GM23338 (cell line): ENCODE data around the gene INPP4B. TPM values are rescaled to one million over a fixed set of nuclear protein-coding genes. Genes with fewer than 3 reads are reported as not detected.

Experiments
- ATAC-seq: fragments of 200-7000 bp; cut with Tn5 transposase; 3 replicates; pipeline ENCODE4 v1.9.1; 2020
- DNase-seq: peaks from one replicate; pipeline ENCODE4 v3.0.0-alpha.2; 2015; ENCODE audit warnings: low spot score
- H2AFZ ChIP-seq: fragments of 200-600 bp; sonication (generic); 2 replicates; pipeline ENCODE4 v1.8.0; 2016; ENCODE audit warnings: antibody characterized with exemption, mild to moderate bottlenecking, moderate library complexity
- H3F3A ChIP-seq: fragments of 200-600 bp; sonication (generic); replicated peaks from 2 replicates; pipeline ENCODE4 v1.8.0; 2017; ENCODE audit warnings: antibody characterized with exemption, mixed run types, low read depth
- H3K27ac ChIP-seq: fragments of 200-600 bp; sonication (generic); 2 replicates; pipeline ENCODE4 v1.6.1; 2016; ENCODE audit warnings: low read depth
- H3K27me3 ChIP-seq: fragments of 200-600 bp; sonication (generic); 2 replicates; pipeline ENCODE4 v1.8.0; 2016; ENCODE audit warnings: mild to moderate bottlenecking, mixed run types, moderate library complexity; ENCODE audit not compliant: insufficient read depth
- H3K36me3 ChIP-seq: fragments of 200-600 bp; sonication (generic); 2 replicates; pipeline ENCODE4 v1.8.0; 2016; ENCODE audit warnings: mild to moderate bottlenecking; ENCODE audit not compliant: insufficient read depth
- H3K4me1 ChIP-seq: fragments of 200-600 bp; sonication (generic); 2 replicates; pipeline ENCODE4 v1.8.0; 2016; ENCODE audit warnings: mild to moderate bottlenecking, moderate library complexity; ENCODE audit not compliant: insufficient read depth
- H3K4me2 ChIP-seq: fragments of 200-600 bp; sonication (generic); 2 replicates; pipeline ENCODE4 v1.7.1; 2017; ENCODE audit warnings: mixed run types
- H3K4me3 ChIP-seq: fragments of 200-600 bp; sonication (generic); 2 replicates; pipeline ENCODE4 v1.6.1; 2016; ENCODE audit warnings: mixed run types
- H3K79me2 ChIP-seq: fragments of 200-600 bp; sonication (generic); replicated peaks from 2 replicates; pipeline ENCODE4 v1.8.0; 2017; ENCODE audit warnings: mild to moderate bottlenecking; ENCODE audit not compliant: insufficient read depth
- H3K9me2 ChIP-seq: fragments of 200-600 bp; sonication (generic); 2 replicates; pipeline ENCODE4 v1.8.0; 2017; ENCODE audit not compliant: insufficient read depth
- H4K20me1 ChIP-seq: fragments of 200-600 bp; sonication (generic); replicated peaks from 2 replicates; pipeline ENCODE4 v1.8.0; 2017; ENCODE audit warnings: mild to moderate bottlenecking; ENCODE audit not compliant: insufficient read depth
- H3K27ac Mint-ChIP-seq: 2 replicates; pipeline ENCODE4 v1.8.0; 2020; ENCODE audit warnings: inconsistent platforms, mild to moderate bottlenecking, moderate library complexity, mixed read lengths
- H3K27me3 Mint-ChIP-seq: 3 replicates; pipeline ENCODE4 v1.8.0; 2022; ENCODE audit warnings: low read depth, mild to moderate bottlenecking, moderate library complexity, mixed read lengths, inconsistent platforms; ENCODE audit not compliant: insufficient read depth, poor library complexity
- H3K36me3 Mint-ChIP-seq: 3 replicates; pipeline ENCODE4 v1.8.0; 2021; ENCODE audit warnings: low read depth, mild to moderate bottlenecking, inconsistent platforms, moderate library complexity, mixed read lengths
- H3K4me1 Mint-ChIP-seq: 3 replicates; pipeline ENCODE4 v1.8.0; 2020; ENCODE audit warnings: mild to moderate bottlenecking, inconsistent platforms, mixed read lengths
- H3K4me3 Mint-ChIP-seq: 3 replicates; pipeline ENCODE4 v1.8.0; 2021; ENCODE audit warnings: moderate library complexity, mild to moderate bottlenecking, inconsistent platforms, mixed read lengths
- H3K9me3 Mint-ChIP-seq: 3 replicates; pipeline ENCODE4 v1.8.0; 2020; ENCODE audit warnings: moderate library complexity, mild to moderate bottlenecking, inconsistent platforms, mixed read lengths
- CREB1 ChIP-seq: fragments of 250-450 bp; sonication (Bioruptor Pico); IDR thresholded peaks from 2 replicates; pipeline ENCODE4 v1.5.0; 2020; ENCODE audit warnings: low read depth, mild to moderate bottlenecking, moderate library complexity
- EZH2 ChIP-seq: fragments of 200-600 bp; sonication (generic); IDR thresholded peaks from one replicate; pipeline ENCODE4 v1.8.0; 2017; ENCODE audit warnings: antibody characterized with exemption, mild to moderate bottlenecking, low read depth; ENCODE audit not compliant: unreplicated experiment
- EZH2phosphoT487 ChIP-seq: fragments of 200-600 bp; sonication (generic); IDR thresholded peaks from one replicate; pipeline ENCODE4 v1.8.1; 2018; ENCODE audit warnings: antibody characterized with exemption; ENCODE audit not compliant: unreplicated experiment
- JUNB ChIP-seq: IDR thresholded peaks from one replicate; pipeline ENCODE4 v1.6.1; 2016; ENCODE audit warnings: antibody characterized with exemption; ENCODE audit not compliant: unreplicated experiment
- NANOG ChIP-seq: IDR thresholded peaks from 2 replicates; pipeline ENCODE4 v1.6.1; 2016; ENCODE audit warnings: antibody characterized with exemption, borderline replicate concordance
- POLR2AphosphoS5 ChIP-seq: IDR thresholded peaks from 2 replicates; pipeline ENCODE4 v1.6.1; 2016; ENCODE audit warnings: antibody characterized with exemption, low read depth
- STAT1 ChIP-seq: IDR thresholded peaks from one replicate; pipeline ENCODE4 v1.6.1; 2016; ENCODE audit warnings: antibody characterized with exemption; ENCODE audit not compliant: unreplicated experiment
- ZNF331 ChIP-seq: fragments of 250-450 bp; sonication (Bioruptor Pico); IDR thresholded peaks from 2 replicates; pipeline ENCODE4 v1.5.0; 2020; ENCODE audit warnings: low read depth, mild to moderate bottlenecking, moderate library complexity
- polyA plus RNA-seq: library from polyadenylated mRNA; unstranded; fragments of >200 nt; fragmentation: Nextera tagmentation; extraction: Ambion mirVana; gene quantifications from 2 replicates; pipeline ENCODE4 v1.2.1, GENCODE V29; 2016
- total RNA-seq: library from RNA; depleted of rRNA; stranded (reverse); fragments of >200 nt; shearing (Covaris generic); gene quantifications from 2 replicates; pipeline ENCODE4 v1.2.3, GENCODE V29; 2014
- TF ChIP-seq, protein P1 (sequence below): IDR thresholded peaks from 2 replicates; pipeline ENCODE4 v1.6.1; 2016; ENCODE audit warnings: antibody characterized with exemption
- TF ChIP-seq, protein P2 (sequence below): IDR thresholded peaks from one replicate; pipeline ENCODE4 v1.6.1; 2018; ENCODE audit warnings: antibody characterized with exemption; ENCODE audit not compliant: unreplicated experiment
- TF ChIP-seq, protein P3 (sequence below), 2 experiments: fragments of 200-600 bp in 1 of 2; sonication (generic) in 1 of 2; conservative IDR thresholded peaks; 2 replicates each; pipeline versions ENCODE4 v1.5.1 to v1.6.1; 2016 to 2017; ENCODE audit warnings: antibody characterized with exemption in 2 of 2, low read depth in 2 of 2, mild to moderate bottlenecking in 2 of 2, moderate library complexity in 1 of 2

The INPP4B gene
- total and polyA plus RNA-seq, 2 experiments from 2014 or later, result 0.11 to 0.14 TPM

DNA sequence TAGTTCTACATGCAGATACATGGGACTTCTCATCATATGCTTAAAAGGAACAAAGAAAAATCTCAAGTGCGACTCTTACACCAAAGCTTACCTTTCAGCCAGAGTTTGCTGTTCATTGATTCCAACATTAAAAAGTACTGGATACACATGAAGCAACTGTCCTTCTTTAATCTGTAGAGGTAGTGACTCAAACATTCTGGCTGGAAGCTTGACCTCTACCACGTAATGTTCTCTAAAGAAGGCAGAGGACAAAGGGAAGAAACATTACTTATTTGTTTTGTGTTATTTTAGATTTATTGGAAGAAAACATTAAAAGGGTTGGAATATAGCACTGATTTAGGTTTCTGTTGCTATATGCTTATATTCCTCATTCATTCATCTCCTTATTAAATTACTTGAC is 733.6 kb downstream of the INPP4B start (continued):
- TF ChIP-seq EZH2, result no peak
- no peak for TF ChIP-seq EZH2phosphoT487
- TF ChIP-seq, protein P1, sequence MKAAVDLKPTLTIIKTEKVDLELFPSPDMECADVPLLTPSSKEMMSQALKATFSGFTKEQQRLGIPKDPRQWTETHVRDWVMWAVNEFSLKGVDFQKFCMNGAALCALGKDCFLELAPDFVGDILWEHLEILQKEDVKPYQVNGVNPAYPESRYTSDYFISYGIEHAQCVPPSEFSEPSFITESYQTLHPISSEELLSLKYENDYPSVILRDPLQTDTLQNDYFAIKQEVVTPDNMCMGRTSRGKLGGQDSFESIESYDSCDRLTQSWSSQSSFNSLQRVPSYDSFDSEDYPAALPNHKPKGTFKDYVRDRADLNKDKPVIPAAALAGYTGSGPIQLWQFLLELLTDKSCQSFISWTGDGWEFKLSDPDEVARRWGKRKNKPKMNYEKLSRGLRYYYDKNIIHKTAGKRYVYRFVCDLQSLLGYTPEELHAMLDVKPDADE, result no peak
- no peak for TF ChIP-seq NANOG

DNA sequence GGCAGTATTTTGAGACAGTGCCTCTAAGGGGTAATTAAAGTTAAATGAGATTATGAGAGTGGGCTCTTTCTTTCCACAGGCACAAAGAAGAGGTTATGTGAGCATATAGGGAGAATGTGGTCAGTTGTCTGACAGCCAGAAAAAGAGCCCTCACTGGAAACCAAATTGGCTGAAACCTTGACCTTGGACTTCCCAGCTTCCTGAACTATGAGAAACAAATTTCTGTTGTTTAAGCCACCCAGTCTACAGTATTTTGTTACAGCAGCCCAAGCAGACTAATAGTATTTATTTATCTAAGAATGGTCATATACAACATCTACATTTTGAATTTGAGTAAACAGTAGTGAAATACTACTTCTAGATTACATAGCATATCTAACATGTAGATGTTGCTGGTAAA is 736.0 kb downstream of the INPP4B start:
- H3K4me2 ChIP-seq, result no peak overlapping the region
- no peaks in the 10 kb centered on the region for H4K20me1 ChIP-seq
- H3K36me3 ChIP-seq, result no peaks in the 10 kb centered on the region
- H3K4me1 Mint-ChIP-seq, result no peaks in the 10 kb centered on the region
- no peaks in the 10 kb centered on the region for H3K36me3 Mint-ChIP-seq
- no peaks in the 10 kb centered on the region for H3K9me2 ChIP-seq
- H3K27ac ChIP-seq, result no peak overlapping the region
- no peaks in the 10 kb centered on the region for H3K4me1 ChIP-seq
- DNase-seq, result no peak
- no peak overlapping the region for H2AFZ ChIP-seq
- H3F3A ChIP-seq, result no peaks in the 10 kb centered on the region
- H3K27me3 Mint-ChIP-seq, result no peaks in the 10 kb centered on the region
- no peaks in the 10 kb centered on the region for H3K9me3 Mint-ChIP-seq
- no peaks in the 10 kb centered on the region for H3K79me2 ChIP-seq
- no peak for ATAC-seq
- no peaks in the 10 kb centered on the region for H3K27me3 ChIP-seq
- TF ChIP-seq EZH2 (no peak), NANOG (no peak), JUNB (no peak), POLR2AphosphoS5 (no peak), CREB1 (CRISPR knock-in tag) (no peak), ZNF331 (CRISPR knock-in tag) (no peak), EZH2phosphoT487 (no peak), STAT1 (no peak)
- TF ChIP-seq, protein P2, sequence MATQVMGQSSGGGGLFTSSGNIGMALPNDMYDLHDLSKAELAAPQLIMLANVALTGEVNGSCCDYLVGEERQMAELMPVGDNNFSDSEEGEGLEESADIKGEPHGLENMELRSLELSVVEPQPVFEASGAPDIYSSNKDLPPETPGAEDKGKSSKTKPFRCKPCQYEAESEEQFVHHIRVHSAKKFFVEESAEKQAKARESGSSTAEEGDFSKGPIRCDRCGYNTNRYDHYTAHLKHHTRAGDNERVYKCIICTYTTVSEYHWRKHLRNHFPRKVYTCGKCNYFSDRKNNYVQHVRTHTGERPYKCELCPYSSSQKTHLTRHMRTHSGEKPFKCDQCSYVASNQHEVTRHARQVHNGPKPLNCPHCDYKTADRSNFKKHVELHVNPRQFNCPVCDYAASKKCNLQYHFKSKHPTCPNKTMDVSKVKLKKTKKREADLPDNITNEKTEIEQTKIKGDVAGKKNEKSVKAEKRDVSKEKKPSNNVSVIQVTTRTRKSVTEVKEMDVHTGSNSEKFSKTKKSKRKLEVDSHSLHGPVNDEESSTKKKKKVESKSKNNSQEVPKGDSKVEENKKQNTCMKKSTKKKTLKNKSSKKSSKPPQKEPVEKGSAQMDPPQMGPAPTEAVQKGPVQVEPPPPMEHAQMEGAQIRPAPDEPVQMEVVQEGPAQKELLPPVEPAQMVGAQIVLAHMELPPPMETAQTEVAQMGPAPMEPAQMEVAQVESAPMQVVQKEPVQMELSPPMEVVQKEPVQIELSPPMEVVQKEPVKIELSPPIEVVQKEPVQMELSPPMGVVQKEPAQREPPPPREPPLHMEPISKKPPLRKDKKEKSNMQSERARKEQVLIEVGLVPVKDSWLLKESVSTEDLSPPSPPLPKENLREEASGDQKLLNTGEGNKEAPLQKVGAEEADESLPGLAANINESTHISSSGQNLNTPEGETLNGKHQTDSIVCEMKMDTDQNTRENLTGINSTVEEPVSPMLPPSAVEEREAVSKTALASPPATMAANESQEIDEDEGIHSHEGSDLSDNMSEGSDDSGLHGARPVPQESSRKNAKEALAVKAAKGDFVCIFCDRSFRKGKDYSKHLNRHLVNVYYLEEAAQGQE, result no peak
- TF ChIP-seq, protein P1, result no peak
- TF ChIP-seq, protein P3, sequence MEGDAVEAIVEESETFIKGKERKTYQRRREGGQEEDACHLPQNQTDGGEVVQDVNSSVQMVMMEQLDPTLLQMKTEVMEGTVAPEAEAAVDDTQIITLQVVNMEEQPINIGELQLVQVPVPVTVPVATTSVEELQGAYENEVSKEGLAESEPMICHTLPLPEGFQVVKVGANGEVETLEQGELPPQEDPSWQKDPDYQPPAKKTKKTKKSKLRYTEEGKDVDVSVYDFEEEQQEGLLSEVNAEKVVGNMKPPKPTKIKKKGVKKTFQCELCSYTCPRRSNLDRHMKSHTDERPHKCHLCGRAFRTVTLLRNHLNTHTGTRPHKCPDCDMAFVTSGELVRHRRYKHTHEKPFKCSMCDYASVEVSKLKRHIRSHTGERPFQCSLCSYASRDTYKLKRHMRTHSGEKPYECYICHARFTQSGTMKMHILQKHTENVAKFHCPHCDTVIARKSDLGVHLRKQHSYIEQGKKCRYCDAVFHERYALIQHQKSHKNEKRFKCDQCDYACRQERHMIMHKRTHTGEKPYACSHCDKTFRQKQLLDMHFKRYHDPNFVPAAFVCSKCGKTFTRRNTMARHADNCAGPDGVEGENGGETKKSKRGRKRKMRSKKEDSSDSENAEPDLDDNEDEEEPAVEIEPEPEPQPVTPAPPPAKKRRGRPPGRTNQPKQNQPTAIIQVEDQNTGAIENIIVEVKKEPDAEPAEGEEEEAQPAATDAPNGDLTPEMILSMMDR (conservative IDR thresholded peaks at IDR 0.05; ENCODE audit: low read depth in 2 of 2), result no peak
- H3K4me3 Mint-ChIP-seq, result no peak overlapping the region
- no peak overlapping the region for H3K4me3 ChIP-seq
- H3K27ac Mint-ChIP-seq, result no peak overlapping the region
